NCI-H446 (cell line): ENCODE data around the gene ZDHHC8.
"Not testable (repeated sequence)": the region's sequence is repeated elsewhere in the genome, so short reads cannot be mapped to it uniquely, and the experiment has no call there.

Source experiments
- DNase-seq, 2 experiments: peaks; one replicate each; lab custom pipeline; 2025; lab: John Stamatoyannopoulos, UW

Gene ZDHHC8

DNA sequence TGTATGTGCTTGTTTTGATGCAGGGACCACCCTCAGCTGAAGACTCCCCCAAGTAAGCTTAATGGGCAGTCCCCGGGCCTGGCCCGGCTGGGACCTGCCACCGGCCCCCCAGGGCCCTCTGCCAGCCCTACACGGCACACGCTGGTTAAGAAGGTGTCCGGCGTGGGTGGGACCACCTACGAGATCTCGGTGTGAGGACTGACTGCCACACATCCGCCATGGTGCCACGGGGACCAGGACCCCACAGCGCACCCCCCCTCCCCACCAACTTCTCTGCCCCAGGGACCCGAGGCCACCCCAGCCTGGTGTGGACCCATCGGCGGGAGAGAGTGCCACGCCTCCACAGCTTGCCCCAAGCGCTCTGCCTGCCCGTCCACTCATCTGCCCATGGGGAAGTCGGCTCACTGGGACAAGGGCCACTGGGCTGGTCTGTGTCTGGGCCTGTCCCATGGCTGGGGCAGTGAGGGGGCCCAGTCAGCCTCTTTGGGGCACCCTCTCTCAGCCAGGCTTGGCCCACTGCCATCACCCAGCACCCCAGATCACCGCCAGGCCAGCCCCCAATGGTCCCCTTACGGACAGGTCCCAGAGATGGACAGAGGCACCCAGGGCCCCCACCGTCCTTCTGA is 13.7 kb downstream of the ZDHHC8 start:
- DNase-seq = no peak

GRCh38 chr22:20145832-20146223 is 14.2 kb downstream of the ZDHHC8 start:
- no peak for DNase-seq

DNA sequence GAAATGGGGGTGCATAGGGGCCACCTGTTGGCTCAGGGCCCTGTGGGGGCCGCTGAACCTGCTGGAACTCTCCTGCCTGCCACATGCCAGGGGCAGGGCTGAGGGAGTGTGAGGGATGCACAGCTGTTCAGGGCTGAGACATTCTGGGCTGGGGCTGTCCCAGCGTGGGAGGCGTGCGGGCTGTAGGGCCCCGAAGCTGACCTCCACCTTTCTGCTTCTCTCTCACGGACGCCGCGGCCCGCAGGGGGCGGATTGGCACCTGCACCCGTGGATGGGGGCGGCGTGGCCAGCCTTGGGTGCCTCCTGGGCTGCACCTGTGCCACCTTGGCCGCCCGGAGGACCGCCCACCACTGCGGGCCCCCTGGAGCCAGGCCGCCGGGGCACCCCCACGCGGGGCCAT is 15.2 kb downstream of the ZDHHC8 start:
- DNase-seq = no peak

- DNase-seq = no peak
These were observed 15.8 kb downstream of the ZDHHC8 start for GRCh38 chr22:20147237-20147988.

DNA sequence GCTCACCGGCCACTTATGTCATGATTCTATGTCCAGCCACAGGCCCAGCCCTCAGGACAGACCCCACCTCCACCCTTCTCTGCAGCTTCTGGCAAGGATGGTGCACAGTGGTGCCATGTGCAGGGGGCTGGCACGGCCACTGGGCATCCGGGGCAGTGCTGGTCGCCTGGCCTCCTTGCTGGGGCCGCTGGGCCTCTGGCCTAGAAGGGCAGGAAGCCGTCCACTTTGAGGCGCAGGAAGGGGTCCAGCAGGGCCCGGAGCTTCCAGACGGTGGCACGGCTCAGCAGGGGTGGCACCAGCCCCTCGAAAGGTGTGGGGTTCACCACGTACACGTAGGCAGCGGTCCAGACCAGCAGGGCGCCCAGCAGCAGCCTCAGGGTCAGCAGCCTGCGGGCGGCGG is 16.8 kb downstream of the ZDHHC8 start:
- no peak for DNase-seq

DNA sequence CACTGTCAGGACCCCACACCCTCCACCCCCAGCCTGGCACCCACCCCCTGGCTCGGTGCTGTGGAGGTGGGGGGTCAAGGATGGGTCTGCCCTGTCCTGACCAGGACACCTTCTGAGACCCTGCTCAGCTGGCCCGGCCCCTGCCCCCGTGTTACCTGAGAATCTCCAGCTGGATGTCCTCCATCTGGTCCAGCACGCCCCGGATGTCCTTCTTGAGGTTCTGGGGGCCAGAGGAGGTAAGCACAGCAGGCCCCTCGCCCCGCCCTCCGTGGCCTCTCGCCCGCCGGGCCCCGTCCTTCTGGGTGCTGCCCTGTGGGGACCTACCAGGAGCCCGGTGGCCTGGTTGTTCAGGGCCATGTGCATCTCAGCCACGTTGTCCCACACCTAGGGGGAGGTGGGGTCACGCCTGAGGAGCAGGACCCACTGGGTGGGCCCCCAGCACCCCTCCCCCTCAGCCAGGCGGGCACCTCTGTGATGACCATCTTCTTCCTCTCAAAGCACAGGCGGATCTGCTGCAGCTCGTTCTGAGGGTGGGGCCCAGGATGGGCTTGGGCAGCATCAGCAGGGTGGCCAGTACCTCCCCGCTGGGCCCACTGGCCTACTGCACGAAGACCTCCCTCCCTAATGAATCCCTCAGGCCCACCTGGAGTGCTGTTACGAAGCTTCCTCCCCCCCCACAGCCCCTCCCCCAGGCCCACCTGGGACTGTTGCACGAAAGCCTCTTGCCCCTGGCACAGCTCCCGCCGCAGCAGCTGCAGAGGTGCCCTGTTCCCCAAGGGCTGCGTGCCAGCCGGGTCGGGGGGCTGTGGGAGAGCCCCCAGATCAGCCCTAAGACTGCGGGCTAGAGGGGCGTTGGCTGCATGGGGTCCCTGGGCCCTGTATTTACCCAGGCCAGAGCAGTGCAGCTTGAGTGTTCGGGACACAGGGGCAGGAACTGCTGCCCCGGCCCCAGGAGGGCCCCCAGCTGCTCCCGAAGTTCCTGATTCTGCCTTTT is 17.9 kb downstream of the ZDHHC8 start:
- no peak for DNase-seq

DNA sequence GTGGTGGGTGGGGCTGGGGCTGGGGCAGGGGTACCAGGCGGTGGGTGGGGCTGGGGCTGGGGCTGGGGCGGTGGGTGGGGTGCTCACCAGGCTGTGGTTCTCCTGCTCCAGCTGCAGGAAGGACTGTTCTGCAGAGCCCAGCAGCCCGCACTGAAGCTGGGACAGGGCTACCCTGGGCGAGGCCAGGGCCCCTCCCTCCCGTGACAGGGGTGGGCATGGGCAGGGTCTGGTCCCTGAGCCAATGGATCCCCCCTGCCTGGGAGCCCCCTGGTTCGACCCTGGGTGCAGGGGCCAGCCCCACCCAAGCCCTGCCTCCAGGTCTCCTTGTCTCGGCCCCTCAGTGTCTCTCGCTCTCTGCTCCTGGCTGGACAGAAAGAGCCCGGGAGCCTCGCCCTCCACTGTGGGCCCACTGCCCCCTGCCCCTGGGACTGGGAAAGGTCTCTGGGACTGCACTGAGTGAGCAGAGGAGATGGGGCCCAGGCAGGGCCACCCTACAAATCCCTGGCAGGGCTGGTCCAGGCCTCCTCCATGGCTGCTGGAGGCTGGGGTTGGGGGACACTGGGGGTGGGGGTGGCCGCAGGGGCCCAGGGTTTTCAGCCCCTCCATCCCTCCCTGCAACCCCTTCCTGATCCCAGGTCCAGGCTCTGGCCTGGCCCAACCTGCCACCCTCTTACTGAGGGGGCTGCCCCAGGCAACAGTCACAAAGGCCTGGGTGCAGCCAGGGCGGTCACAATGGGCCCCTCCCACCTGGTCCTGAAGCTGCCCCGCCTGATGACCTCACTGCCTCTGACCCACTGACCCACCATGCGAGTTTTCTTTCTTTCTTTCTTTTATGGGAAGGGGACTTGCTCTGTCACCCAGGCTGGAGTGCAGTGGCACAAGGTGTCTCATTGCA is 19.0 kb downstream of the ZDHHC8 start, which contains the start of gene CCDC188:
Gene CCDC188 (minus strand): TSS at position 675 of the 895 bp plus-strand sequence. CDS start 69 bp downstream, at position 606.
- no peak for DNase-seq

DNA sequence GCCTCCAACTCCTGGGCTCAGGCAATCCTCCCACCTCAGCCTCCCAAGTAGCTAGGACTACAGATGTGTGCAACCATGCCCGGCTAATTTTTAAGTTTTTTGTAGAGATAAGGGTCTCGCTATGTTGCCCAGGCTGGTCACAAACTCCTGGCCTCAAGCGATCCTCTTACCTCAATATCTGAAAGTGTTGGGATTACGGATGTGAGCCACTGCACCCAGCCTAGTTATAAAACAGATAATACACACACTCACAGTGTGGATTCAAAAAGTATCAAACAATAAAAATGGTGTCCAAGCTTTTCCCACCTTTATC is 19.6 kb downstream of the ZDHHC8 start:
- no peak for DNase-seq

DNA sequence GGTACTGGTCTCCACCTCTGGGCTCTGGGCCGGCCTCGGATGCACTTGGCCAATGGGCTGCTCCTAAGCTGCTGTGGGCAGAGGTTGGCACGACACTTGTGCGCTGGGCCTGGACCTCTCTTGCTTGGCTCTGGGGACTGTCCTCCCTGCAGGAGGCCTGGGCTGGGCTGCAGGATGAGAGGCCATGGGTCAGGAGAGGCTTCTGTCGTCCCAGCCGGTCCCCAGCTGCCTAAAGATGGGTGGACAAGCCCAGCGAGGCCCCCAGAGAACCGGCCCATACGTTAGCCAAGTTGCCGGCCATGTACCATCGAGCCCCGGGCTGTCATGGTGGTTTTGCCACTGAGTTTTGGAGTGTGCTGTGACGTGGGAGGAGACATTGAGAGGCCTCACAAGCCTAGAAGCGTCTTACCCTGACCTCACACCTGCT is 20.9 kb downstream of the ZDHHC8 start:
- no peak for DNase-seq

GRCh38 chr22:20153945-20154344 is 22.3 kb downstream of the ZDHHC8 start:
- no peak for DNase-seq

- DNase-seq = no peak
These were observed 23.1 kb downstream of the ZDHHC8 start for GRCh38 chr22:20154602-20155187.

- DNase-seq = peak in 1 of 2 experiments; percentile 64
These were observed 23.9 kb downstream of the ZDHHC8 start for GRCh38 chr22:20155330-20156041.

DNA sequence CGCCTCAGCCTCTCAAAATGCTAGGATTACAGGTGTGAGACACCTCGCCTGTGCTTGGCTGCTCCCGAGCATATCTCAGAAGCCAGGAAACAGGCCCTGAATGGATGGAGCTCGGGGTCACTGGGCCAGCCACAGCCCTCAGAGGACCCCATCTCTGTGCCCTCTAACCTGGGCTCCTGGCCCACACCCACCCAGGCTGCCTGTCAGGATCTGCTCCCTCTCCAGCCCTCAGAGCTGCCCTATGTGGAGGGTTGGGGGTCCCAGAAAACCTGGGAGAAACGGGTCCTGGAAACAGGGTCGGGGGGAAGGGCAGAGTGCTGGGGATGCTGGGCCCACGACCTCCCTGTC is 24.4 kb downstream of the ZDHHC8 start:
- no peak for DNase-seq

DNA sequence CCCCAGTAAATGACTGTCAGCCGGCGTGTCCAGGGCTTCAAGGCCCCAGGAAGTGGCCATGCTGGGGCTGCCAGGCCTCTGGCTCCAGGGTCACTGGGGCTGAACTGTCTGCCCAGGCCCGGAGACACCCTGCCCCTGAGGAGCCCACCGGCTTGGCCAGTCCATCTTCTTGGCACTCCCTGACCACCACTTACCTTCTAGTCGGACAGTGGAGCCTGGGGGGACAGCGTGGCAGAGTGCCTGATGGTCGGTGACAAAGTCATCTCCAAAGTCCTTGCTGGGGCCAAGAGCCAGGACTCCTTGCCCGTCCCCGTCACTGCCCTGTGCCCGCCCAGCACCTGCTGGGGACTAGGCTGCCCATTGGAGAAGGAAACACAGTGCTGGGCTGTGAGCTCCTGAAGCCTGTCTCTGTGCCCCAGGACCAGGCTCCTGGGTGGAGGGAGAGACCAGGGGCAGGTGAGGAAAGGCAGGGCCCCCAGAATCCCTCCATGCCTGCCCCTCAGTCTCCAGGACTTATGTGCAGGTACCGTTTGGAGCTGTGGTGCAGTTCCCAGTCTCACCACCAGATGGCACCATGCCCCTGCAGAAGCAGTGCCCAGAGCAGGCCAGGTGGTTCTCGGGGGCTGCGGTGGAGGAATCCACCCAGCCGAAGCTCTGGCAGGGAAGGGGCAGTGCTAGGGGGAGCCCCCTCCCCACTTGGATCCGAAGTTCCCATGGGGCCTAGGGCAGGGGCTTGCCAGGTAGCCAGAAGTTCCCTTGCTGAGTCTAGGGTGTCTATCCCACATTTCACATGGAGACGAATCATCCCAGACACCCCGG is 25.2 kb downstream of the ZDHHC8 start:
- peak; percentile 60 to 87 for DNase-seq

GRCh38 chr22:20157430-20158183 is 26.0 kb downstream of the ZDHHC8 start:
- no peak for DNase-seq

DNA sequence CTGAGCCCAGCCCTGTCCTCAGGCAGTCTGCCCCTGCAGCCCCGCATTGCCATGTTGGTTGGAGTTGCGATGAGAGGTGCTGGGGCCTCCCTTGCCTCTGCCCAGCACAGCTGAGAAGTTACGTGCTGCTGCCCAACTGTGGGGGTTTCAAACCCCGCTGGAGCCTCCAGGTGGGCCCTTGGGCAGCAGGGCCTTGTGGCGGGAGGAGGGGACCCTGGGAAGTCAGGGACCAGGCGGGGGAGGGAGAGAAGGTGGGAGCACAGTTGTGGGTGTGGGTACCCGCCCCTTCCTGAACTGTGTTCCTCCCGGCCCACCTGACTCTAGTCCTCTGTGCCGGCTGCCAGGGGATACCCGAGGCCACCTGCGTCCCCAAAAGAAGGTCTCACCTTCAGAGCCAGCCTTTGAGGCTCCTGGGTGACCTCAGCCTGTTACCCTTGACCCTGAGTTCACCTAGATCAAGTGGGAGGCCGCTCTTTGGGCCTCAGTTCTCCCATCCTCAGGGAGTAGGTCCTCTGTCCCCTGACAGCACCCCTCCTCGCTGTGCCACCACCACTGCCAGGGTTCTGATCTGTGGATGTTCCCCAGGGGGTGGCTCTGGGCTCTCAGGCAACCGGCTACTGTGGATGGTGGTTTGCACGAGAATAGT is 26.9 kb downstream of the ZDHHC8 start:
- DNase-seq = no peak

- no peak for DNase-seq
These were observed 27.5 kb downstream of the ZDHHC8 start for GRCh38 chr22:20159076-20159475.

- DNase-seq = not testable (repeated sequence)
These were observed 27.9 kb downstream of the ZDHHC8 start for GRCh38 chr22:20159531-20159930.
